Bronchial epithelial cell (primary cell): ENCODE measurements around the gene PROSER3. TPM values are rescaled to one million over a fixed set of nuclear protein-coding genes. Genes with fewer than 3 reads are reported as not detected.

Source experiments
- DNase-seq: peaks from one replicate; pipeline ENCODE4 v3.0.0-alpha.2; 2010; ENCODE audit warnings: low read depth
- FAIRE-seq: peaks from 2 replicates; lab custom pipeline; 2011; peaks lifted over from hg19 to GRCh38; lab: Jason Lieb, UNC
- H3K27me3 ChIP-seq: 2 replicates; pipeline ENCODE4 v1.5.1; 2011; ENCODE audit warnings: low read length; ENCODE audit not compliant: control insufficient read depth, insufficient read depth
- H3K36me3 ChIP-seq: 2 replicates; pipeline ENCODE4 v1.5.1; 2011; ENCODE audit warnings: low read length; ENCODE audit not compliant: control insufficient read depth, insufficient read depth
- H3K4me3 ChIP-seq: 2 replicates; pipeline ENCODE4 v1.5.1; 2011; ENCODE audit warnings: mild to moderate bottlenecking, low read depth, low read length, control low read depth
- total RNA-seq: library from RNA; depleted of rRNA; stranded (reverse); fragments of >200 nt; gene quantifications from 2 replicates; pipeline ENCODE4 v1.2.1, GENCODE V29; 2014
- TF ChIP-seq, protein P1 (sequence below): IDR thresholded peaks from 2 replicates; pipeline ENCODE4 v1.5.1; 2011; ENCODE audit warnings: mild to moderate bottlenecking, moderate library complexity, low read length, control low read depth, inconsistent platforms; ENCODE audit not compliant: insufficient read depth, severe bottlenecking

PROSER3 gene
- total RNA-seq, 1 donor from 2014 or later, result 1.3 TPM

GRCh38 chr19:35734273-35734672, 23.7 kb upstream of the PROSER3 start:
- Histone ChIP-seq H3K27me3 (no peaks in the 10 kb centered on the region), H3K4me3 (no peak overlapping the region), H3K36me3 (peaks cover 52% of the 10 kb centered on the region)
- no peak for FAIRE-seq
- TF ChIP-seq, protein P1, sequence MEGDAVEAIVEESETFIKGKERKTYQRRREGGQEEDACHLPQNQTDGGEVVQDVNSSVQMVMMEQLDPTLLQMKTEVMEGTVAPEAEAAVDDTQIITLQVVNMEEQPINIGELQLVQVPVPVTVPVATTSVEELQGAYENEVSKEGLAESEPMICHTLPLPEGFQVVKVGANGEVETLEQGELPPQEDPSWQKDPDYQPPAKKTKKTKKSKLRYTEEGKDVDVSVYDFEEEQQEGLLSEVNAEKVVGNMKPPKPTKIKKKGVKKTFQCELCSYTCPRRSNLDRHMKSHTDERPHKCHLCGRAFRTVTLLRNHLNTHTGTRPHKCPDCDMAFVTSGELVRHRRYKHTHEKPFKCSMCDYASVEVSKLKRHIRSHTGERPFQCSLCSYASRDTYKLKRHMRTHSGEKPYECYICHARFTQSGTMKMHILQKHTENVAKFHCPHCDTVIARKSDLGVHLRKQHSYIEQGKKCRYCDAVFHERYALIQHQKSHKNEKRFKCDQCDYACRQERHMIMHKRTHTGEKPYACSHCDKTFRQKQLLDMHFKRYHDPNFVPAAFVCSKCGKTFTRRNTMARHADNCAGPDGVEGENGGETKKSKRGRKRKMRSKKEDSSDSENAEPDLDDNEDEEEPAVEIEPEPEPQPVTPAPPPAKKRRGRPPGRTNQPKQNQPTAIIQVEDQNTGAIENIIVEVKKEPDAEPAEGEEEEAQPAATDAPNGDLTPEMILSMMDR, result no peak
- DNase-seq, result no peak

DNA sequence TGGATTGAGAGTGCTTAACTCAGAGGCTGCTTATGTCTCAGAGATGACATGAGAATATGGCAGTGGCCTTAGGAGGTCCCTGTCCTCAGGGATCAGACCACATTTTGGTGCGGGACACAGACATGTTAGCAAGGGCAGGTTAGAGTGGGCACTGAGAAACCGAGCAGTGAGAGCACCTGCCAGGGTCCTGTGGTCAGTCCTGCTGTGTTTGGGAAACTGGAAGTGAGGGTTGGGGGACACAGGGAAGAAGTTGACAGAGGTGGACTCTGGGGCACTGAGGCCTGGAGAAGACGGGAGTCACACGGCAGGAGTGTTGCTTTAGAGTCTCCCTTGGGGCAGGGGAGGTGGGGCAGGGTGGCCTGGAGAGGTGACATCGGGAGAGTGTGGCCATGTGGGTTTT, 23.1 kb upstream of the PROSER3 start:
- DNase-seq, result no peak
- no peak for FAIRE-seq
- TF ChIP-seq, protein P1, result no peak
- Histone ChIP-seq H3K27me3 (no peaks in the 10 kb centered on the region), H3K36me3 (peaks cover 50% of the 10 kb centered on the region), H3K4me3 (no peak overlapping the region)

DNA sequence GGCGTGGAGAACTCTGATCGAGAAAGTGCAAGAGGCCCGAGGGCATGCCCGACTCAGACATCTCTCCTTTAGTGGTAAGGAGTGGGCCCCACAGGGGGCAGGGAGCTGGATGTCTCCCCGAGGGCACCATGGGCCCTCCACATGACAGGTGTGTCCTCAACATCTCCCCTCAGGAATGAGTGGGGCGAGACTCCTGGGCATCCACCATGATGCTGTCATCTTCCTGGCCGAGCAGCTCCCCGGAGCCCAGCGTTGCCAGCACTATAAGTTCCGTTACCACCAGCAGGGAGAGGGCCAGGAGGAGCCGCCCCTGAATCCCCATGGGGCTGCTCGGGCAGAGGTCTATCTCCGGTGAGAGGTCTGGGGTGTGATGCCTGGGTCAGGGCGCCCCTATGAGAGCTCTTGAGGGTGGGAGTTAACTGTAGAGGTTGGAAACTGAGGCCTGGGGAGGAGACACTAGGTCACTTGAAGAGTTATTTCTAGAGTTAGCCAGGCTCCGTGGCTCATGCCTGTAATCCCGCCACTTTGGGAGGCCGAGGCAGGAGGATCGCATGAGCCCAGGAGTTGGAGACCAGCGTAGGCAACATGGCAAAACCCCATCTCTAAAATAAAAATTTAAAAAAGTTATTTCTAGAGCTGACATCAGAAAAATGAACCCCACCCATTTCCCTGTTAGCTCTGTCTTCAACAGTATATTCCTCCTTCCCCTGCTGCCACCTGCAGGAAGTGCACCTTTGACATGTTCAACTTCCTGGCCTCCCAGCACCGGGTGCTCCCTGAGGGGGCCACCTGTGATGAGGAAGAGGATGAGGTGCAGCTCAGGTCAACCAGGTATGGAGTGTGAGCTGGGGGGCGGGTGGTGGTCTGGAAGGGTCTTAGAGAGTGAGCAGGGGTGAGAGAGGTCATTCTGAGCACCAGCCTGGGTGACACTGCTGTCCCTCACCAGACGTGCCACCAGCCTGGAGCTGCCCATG, 20.8 kb upstream of the PROSER3 start:
- Histone ChIP-seq H3K36me3 (peaks cover 34% of the 10 kb centered on the region), H3K4me3 (no peak overlapping the region), H3K27me3 (no peaks in the 10 kb centered on the region)
- FAIRE-seq, result no peak
- no peak for DNase-seq
- TF ChIP-seq, protein P1, result peak; percentile 20

- DNase-seq, result no peak
- H3K4me3 ChIP-seq, result no peak overlapping the region
- peaks cover 32% of the 10 kb centered on the region for H3K36me3 ChIP-seq
- TF ChIP-seq, protein P1, result no peak
- no peaks in the 10 kb centered on the region for H3K27me3 ChIP-seq
- FAIRE-seq, result no peak
These were observed 19.7 kb upstream of the PROSER3 start for GRCh38 chr19:35738021-35738886.

DNA sequence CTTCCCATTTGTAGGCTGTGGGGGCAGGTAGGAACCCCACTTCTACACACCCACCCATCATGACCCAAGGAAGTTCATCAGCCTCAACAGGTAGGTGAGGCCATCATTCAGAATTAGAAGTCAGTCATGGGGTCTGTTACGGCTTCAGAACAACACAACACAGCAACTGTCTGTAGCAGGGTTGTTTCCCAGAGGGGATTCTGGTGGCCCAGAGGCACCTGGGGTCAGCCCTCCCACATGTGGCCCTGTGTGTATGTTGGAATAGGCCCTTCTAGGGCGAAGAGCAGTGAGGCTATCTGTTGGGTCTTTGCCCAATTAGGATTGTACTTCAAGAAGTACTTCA, 19.1 kb upstream of the PROSER3 start:
- DNase-seq, result no peak
- Histone ChIP-seq H3K27me3 (no peaks in the 10 kb centered on the region), H3K36me3 (peaks cover 27% of the 10 kb centered on the region), H3K4me3 (no peak overlapping the region)
- FAIRE-seq, result no peak
- TF ChIP-seq, protein P1, result no peak
